K562 (cell line): ENCODE results near the gene RAB4B. TPM values are rescaled to one million over a fixed set of nuclear protein-coding genes. Genes with fewer than 3 reads are reported as not detected.

Experiments
- CBX5 ChIP-seq: IDR thresholded peaks from 2 replicates; pipeline ENCODE4 v1.6.1; 2014; ENCODE audit warnings: low read depth, borderline replicate concordance
- CCAR2 ChIP-seq: fragments of 200-400 bp; formaldehyde crosslinking; IDR thresholded peaks from 2 replicates; pipeline ENCODE4 v1.6.1; 2017; ENCODE audit warnings: mild to moderate bottlenecking, low read depth, low read length
- CHD1 ChIP-seq: fragments of 200-600 bp; sonication (generic); IDR thresholded peaks from one replicate; pipeline ENCODE4 v1.6.1; 2012; ENCODE audit warnings: mild to moderate bottlenecking, moderate library complexity, low read length, inconsistent platforms
- MAZ ChIP-seq, 2 experiments: fragments of 450-650 bp in 1 of 2; sonication (generic) in 1 of 2; formaldehyde crosslinking; IDR thresholded peaks in 1 of 2; conservative IDR thresholded peaks in 1 of 2; 2 replicates each; pipeline versions ENCODE4 v1.4.0 to v1.5.0; 2020; ENCODE audit warnings: mild to moderate bottlenecking in 1 of 2, missing genetic modification reagents in 1 of 2
- RFX5 ChIP-seq: IDR thresholded peaks from 2 replicates; pipeline ENCODE4 v1.6.1; 2011; ENCODE audit warnings: low read depth, mild to moderate bottlenecking, improper control_type of control experiment, low read length
- STAT5A ChIP-seq: IDR thresholded peaks from 2 replicates; pipeline ENCODE4 v1.6.1; 2012; ENCODE audit warnings: low read length, inconsistent platforms, borderline replicate concordance
- ZNF253 ChIP-seq: fragments of 250-450 bp; sonication (Bioruptor Pico); conservative IDR thresholded peaks from 2 replicates; pipeline ENCODE4 v1.6.1; 2021; ENCODE audit warnings: mild to moderate bottlenecking
- ZNF830 ChIP-seq: fragments of 250-450 bp; sonication (Bioruptor Pico); IDR thresholded peaks from 2 replicates; pipeline ENCODE4 v1.5.0; 2021; ENCODE audit warnings: mild to moderate bottlenecking
- polyA plus RNA-seq, 8 experiments: library from polyadenylated mRNA; depleted of rRNA in 4 of 8; stranded (reverse) in 5 of 8; unstranded in 3 of 8; fragments of >200 nt; fragmentation: Nextera tagmentation in 2 of 8; fragmentation: Illumina TruSeq in 1 of 8; extraction: Ambion mirVana in 2 of 8; extraction: Trizol in 1 of 8; gene quantifications; 2 replicates each; pipeline versions ENCODE4 v1.2.1 to v1.2.3, GENCODE V29; 2011 to 2014; ENCODE audit warnings: inconsistent platforms in 1 of 8, missing spikeins in 1 of 8
- total RNA-seq, 7 experiments: library from RNA; depleted of rRNA in 6 of 7; stranded (reverse); fragments of >200 nt in 6 of 7; fragmentation: Illumina TruSeq in 2 of 7; extraction: Trizol in 2 of 7; gene quantifications; 2 replicates each; pipeline versions ENCODE4 v1.2.1 to v1.2.3, GENCODE V29; 2011 to 2021; ENCODE audit warnings: low replicate concordance in 1 of 7
- TF ChIP-seq, protein P1 (sequence below), 3 experiments: fragments of 200-800 bp in 1 of 3; fragments of 250-450 bp in 1 of 3; fragments of 450-650 bp in 1 of 3; sonication (Bioruptor Pico) in 1 of 3; sonication (Bioruptor generic) in 1 of 3; formaldehyde crosslinking in 1 of 3; IDR thresholded peaks; 2 replicates each; pipeline versions ENCODE4 v1.6.1 to v1.8.0; 2016 to 2022; ENCODE audit warnings: mild to moderate bottlenecking in 2 of 3, missing genetic modification characterization in 2 of 3, missing compliant biosample characterization in 1 of 3, moderate library complexity in 1 of 3
- TF ChIP-seq, protein P2 (sequence below), 2 experiments: fragments of 450-650 bp; IDR thresholded peaks; 2 replicates each; pipeline ENCODE4 v1.6.1; 2016
- TF ChIP-seq, protein P3 (sequence below), 2 experiments: fragments of 450-650 bp in 1 of 2; sonication (generic) in 1 of 2; formaldehyde crosslinking in 1 of 2; IDR thresholded peaks; 2 replicates each; pipeline versions ENCODE4 v1.7.1 to v1.9.0; 2016 to 2022; ENCODE audit warnings: inconsistent platforms in 1 of 2, mild to moderate bottlenecking in 1 of 2, missing genetic modification reagents in 1 of 2

The RAB4B gene
- total and polyA plus RNA-seq, 9 of the 15 experiments (the other 6 are each of a cell fraction or from before 2014, with no cell fraction given): 0.28 to 20.4 (median 9.0) TPM

DNA sequence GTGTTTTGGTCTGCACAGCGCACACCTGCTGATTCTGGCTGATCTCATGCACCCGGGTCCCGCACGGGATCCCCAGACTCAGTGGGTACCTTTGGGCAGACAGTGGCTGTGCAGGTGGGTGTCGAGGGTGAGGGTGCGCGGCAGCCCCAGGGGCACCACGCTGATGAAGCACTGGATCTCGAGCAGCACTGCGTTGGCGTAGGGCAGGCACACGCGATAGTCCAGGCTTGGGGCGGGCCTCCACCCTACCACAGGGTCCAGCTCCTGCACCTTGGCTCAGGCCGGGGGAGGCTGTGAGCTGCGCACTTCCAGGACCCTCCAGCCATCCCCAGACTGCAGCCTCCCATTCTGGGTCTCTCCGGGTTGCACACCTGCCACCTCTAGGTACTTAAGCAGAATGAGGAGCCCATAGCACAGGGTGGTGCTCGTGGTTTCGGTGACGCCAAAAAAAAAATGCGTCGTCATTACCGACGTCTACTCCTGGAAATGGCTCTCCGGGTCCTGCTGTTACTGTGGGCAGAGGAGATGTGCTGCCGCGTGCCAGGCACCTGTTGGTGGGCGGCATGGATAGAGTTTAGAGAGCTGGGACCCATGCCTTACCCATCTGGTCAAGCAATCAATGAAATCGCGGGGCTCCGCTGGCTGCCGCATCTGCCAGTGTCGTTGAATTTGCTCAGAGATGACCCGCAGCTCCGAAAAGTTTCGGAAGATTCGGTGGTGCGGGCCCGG is 31.5 kb downstream of the RAB4B start (continued):
- TF ChIP-seq CCAR2 (no peak), CHD1 (no peak), CBX5 (no peak), ZNF253 (no peak), STAT5A (no peak), MAZ (CRISPR knock-in tag; conservative IDR thresholded peaks at IDR 0.05 in 1 of 2, IDR thresholded peaks at IDR 0.05 in 1 of 2) (no peak), ZNF830 (no peak), RFX5 (no peak)
- TF ChIP-seq, protein P1, sequence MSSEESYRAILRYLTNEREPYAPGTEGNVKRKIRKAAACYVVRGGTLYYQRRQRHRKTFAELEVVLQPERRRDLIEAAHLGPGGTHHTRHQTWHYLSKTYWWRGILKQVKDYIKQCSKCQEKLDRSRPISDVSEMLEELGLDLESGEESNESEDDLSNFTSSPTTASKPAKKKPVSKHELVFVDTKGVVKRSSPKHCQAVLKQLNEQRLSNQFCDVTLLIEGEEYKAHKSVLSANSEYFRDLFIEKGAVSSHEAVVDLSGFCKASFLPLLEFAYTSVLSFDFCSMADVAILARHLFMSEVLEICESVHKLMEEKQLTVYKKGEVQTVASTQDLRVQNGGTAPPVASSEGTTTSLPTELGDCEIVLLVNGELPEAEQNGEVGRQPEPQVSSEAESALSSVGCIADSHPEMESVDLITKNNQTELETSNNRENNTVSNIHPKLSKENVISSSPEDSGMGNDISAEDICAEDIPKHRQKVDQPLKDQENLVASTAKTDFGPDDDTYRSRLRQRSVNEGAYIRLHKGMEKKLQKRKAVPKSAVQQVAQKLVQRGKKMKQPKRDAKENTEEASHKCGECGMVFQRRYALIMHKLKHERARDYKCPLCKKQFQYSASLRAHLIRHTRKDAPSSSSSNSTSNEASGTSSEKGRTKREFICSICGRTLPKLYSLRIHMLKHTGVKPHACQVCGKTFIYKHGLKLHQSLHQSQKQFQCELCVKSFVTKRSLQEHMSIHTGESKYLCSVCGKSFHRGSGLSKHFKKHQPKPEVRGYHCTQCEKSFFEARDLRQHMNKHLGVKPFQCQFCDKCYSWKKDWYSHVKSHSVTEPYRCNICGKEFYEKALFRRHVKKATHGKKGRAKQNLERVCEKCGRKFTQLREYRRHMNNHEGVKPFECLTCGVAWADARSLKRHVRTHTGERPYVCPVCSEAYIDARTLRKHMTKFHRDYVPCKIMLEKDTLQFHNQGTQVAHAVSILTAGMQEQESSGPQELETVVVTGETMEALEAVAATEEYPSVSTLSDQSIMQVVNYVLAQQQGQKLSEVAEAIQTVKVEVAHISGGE (CRISPR knock-in tag; IDR thresholded peaks at IDR 0.05): no peak
- TF ChIP-seq, protein P2, sequence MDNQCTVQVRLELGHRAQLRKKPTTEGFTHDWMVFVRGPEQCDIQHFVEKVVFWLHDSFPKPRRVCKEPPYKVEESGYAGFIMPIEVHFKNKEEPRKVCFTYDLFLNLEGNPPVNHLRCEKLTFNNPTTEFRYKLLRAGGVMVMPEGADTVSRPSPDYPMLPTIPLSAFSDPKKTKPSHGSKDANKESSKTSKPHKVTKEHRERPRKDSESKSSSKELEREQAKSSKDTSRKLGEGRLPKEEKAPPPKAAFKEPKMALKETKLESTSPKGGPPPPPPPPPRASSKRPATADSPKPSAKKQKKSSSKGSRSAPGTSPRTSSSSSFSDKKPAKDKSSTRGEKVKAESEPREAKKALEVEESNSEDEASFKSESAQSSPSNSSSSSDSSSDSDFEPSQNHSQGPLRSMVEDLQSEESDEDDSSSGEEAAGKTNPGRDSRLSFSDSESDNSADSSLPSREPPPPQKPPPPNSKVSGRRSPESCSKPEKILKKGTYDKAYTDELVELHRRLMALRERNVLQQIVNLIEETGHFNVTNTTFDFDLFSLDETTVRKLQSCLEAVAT (IDR thresholded peaks at IDR 0.05): peak in 1 of 2 experiments; percentile 87; a peak in 2 of 4 replicates
- TF ChIP-seq, protein P3, sequence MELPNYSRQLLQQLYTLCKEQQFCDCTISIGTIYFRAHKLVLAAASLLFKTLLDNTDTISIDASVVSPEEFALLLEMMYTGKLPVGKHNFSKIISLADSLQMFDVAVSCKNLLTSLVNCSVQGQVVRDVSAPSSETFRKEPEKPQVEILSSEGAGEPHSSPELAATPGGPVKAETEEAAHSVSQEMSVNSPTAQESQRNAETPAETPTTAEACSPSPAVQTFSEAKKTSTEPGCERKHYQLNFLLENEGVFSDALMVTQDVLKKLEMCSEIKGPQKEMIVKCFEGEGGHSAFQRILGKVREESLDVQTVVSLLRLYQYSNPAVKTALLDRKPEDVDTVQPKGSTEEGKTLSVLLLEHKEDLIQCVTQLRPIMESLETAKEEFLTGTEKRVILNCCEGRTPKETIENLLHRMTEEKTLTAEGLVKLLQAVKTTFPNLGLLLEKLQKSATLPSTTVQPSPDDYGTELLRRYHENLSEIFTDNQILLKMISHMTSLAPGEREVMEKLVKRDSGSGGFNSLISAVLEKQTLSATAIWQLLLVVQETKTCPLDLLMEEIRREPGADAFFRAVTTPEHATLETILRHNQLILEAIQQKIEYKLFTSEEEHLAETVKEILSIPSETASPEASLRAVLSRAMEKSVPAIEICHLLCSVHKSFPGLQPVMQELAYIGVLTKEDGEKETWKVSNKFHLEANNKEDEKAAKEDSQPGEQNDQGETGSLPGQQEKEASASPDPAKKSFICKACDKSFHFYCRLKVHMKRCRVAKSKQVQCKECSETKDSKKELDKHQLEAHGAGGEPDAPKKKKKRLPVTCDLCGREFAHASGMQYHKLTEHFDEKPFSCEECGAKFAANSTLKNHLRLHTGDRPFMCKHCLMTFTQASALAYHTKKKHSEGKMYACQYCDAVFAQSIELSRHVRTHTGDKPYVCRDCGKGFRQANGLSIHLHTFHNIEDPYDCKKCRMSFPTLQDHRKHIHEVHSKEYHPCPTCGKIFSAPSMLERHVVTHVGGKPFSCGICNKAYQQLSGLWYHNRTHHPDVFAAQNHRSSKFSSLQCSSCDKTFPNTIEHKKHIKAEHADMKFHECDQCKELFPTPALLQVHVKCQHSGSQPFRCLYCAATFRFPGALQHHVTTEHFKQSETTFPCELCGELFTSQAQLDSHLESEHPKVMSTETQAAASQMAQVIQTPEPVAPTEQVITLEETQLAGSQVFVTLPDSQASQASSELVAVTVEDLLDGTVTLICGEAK (IDR thresholded peaks at IDR 0.05): no peak
- TF ChIP-seq, protein P3 (CRISPR knock-in tag; IDR thresholded peaks at IDR 0.05): no peak
